ENCODE data around the gene P2RX1. TPM values are rescaled to one million over a fixed set of nuclear protein-coding genes. Genes with fewer than 3 reads are reported as not detected.
"Not testable (repeated sequence)": the region's sequence is repeated elsewhere in the genome, so short reads cannot be mapped to it uniquely, and the experiment has no call there.

Gene P2RX1
- total RNA-seq, 1 experiment from 2014 or later: not detected

GRCh38 chr17:3866276-3866675 is 50.0 kb downstream of the P2RX1 start:
- no peaks in the 10 kb centered on the region for H3K27me3 ChIP-seq
- no peak overlapping the region for H3K4me3 ChIP-seq
- no peaks in the 10 kb centered on the region for H3K9me3 ChIP-seq
- no peaks in the 10 kb centered on the region for H3K36me3 ChIP-seq
- DNase-seq: no peak

- peak; percentile 80 for DNase-seq
- Histone ChIP-seq H3K4me3 (no peak overlapping the region), H3K9me3 (no peaks in the 10 kb centered on the region), H3K36me3 (no peaks in the 10 kb centered on the region), H3K27me3 (no peaks in the 10 kb centered on the region)
Measured at GRCh38 chr17:3865176-3865575, 51.1 kb downstream of the P2RX1 start.

GRCh38 chr17:3864534-3864933 is 51.7 kb downstream of the P2RX1 start:
- no peak overlapping the region for H3K4me3 ChIP-seq
- no peaks in the 10 kb centered on the region for H3K36me3 ChIP-seq
- no peak for DNase-seq
- no peaks in the 10 kb centered on the region for H3K27me3 ChIP-seq
- H3K9me3 ChIP-seq: no peaks in the 10 kb centered on the region

- no peak overlapping the region for H3K4me3 ChIP-seq
- DNase-seq: no peak
- H3K27me3 ChIP-seq: no peaks in the 10 kb centered on the region
- H3K36me3 ChIP-seq: no peaks in the 10 kb centered on the region
- H3K9me3 ChIP-seq: no peaks in the 10 kb centered on the region
Measured at GRCh38 chr17:3861761-3862681, 54.2 kb downstream of the P2RX1 start.

GRCh38 chr17:3860939-3861700 is 55.1 kb downstream of the P2RX1 start:
- no peaks in the 10 kb centered on the region for H3K36me3 ChIP-seq
- no peak for DNase-seq
- no peak overlapping the region for H3K4me3 ChIP-seq
- H3K27me3 ChIP-seq: no peaks in the 10 kb centered on the region
- H3K9me3 ChIP-seq: no peaks in the 10 kb centered on the region

GRCh38 chr17:3859940-3860339 is 56.3 kb downstream of the P2RX1 start:
- no peak for DNase-seq
- H3K4me3 ChIP-seq: no peak overlapping the region
- H3K27me3 ChIP-seq: no peaks in the 10 kb centered on the region
- no peaks in the 10 kb centered on the region for H3K9me3 ChIP-seq
- H3K36me3 ChIP-seq: no peaks in the 10 kb centered on the region

- H3K27me3 ChIP-seq: no peaks in the 10 kb centered on the region
- H3K4me3 ChIP-seq: no peak overlapping the region
- no peaks in the 10 kb centered on the region for H3K9me3 ChIP-seq
- H3K36me3 ChIP-seq: no peaks in the 10 kb centered on the region
- DNase-seq: no peak
Measured at GRCh38 chr17:3857261-3858105, 58.8 kb downstream of the P2RX1 start.

GRCh38 chr17:3854204-3854603 is 62.1 kb downstream of the P2RX1 start:
- not testable (repeated sequence) for DNase-seq, H3K27me3 ChIP-seq, H3K4me3 ChIP-seq, H3K9me3 ChIP-seq, H3K36me3 ChIP-seq

- no peaks in the 10 kb centered on the region for H3K27me3 ChIP-seq
- H3K9me3 ChIP-seq: no peaks in the 10 kb centered on the region
- H3K4me3 ChIP-seq: no peak overlapping the region
- H3K36me3 ChIP-seq: no peaks in the 10 kb centered on the region
- no peak for DNase-seq
Measured at GRCh38 chr17:3852561-3852960, 63.7 kb downstream of the P2RX1 start.

GRCh38 chr17:3851461-3852100 is 64.7 kb downstream of the P2RX1 start:
- H3K4me3 ChIP-seq: no peak overlapping the region
- no peaks in the 10 kb centered on the region for H3K27me3 ChIP-seq
- H3K9me3 ChIP-seq: no peaks in the 10 kb centered on the region
- H3K36me3 ChIP-seq: no peaks in the 10 kb centered on the region
- no peak for DNase-seq

GRCh38 chr17:3848229-3848835 is 67.9 kb downstream of the P2RX1 start:
- no peak for DNase-seq
- peaks cover 6% of the 10 kb centered on the region; the same call in 1 of the 2 replicates for H3K36me3 ChIP-seq
- no peaks in the 10 kb centered on the region for H3K27me3 ChIP-seq
- no peak overlapping the region for H3K4me3 ChIP-seq
- no peaks in the 10 kb centered on the region for H3K9me3 ChIP-seq

- Histone ChIP-seq H3K9me3 (no peaks in the 10 kb centered on the region), H3K4me3 (no peak overlapping the region), H3K27me3 (no peaks in the 10 kb centered on the region), H3K36me3 (peaks cover 12% of the 10 kb centered on the region; the same call in 1 of the 2 replicates)
- no peak for DNase-seq
Measured at GRCh38 chr17:3847165-3847670, 69.0 kb downstream of the P2RX1 start.

Other genes with a start within 250 kb of the P2RX1 start
- gene TAX1BP3, start 247.9 kb downstream of the P2RX1 start, total RNA-seq (2014; rRNA removed; shearing (Covaris generic); ENCODE audit: low replicate concordance): 63.4 and 127 TPM in 2 replicates
- 2.4 and 23.4 TPM in 2 replicates for gene EMC6, start 247.7 kb downstream of the P2RX1 start, total RNA-seq (2014; rRNA removed; shearing (Covaris generic); ENCODE audit: low replicate concordance)
- 12.0 and 12.3 TPM in 2 replicates for gene P2RX5, start 220.3 kb downstream of the P2RX1 start, total RNA-seq (2014; rRNA removed; shearing (Covaris generic); ENCODE audit: low replicate concordance)
- 6.9 and 13.0 TPM in 2 replicates for gene HASPIN, start 192.6 kb downstream of the P2RX1 start, total RNA-seq (2014; rRNA removed; shearing (Covaris generic); ENCODE audit: low replicate concordance)
- 8.4 and 16.9 TPM in 2 replicates for gene ITGAE, start 115.3 kb downstream of the P2RX1 start, total RNA-seq (2014; rRNA removed; shearing (Covaris generic); ENCODE audit: low replicate concordance)
- 6.6 and 10.2 TPM in 2 replicates for gene NCBP3, start 70.2 kb downstream of the P2RX1 start, total RNA-seq (2014; rRNA removed; shearing (Covaris generic); ENCODE audit: low replicate concordance)
- 3.1 and 3.9 TPM in 2 replicates for gene CAMKK1, start 23.4 kb downstream of the P2RX1 start, total RNA-seq (2014; rRNA removed; shearing (Covaris generic); ENCODE audit: low replicate concordance)
- gene ATP2A3, start 48.0 kb upstream of the P2RX1 start, total RNA-seq (2014; rRNA removed; shearing (Covaris generic); ENCODE audit: low replicate concordance): 0.32 and 1.2 TPM in 2 replicates
- 7.6 and 15.3 TPM in 2 replicates for gene ZZEF1, start 226.6 kb upstream of the P2RX1 start, total RNA-seq (2014; rRNA removed; shearing (Covaris generic); ENCODE audit: low replicate concordance)
- gene CYB5D2, start 226.7 kb upstream of the P2RX1 start, total RNA-seq (2014; rRNA removed; shearing (Covaris generic); ENCODE audit: low replicate concordance): 10.3 and 26.3 TPM in 2 replicates

Data from MG63 (cell line).